Calu3 (cell line): ENCODE data around the gene HECW1. TPM values are rescaled to one million over a fixed set of nuclear protein-coding genes. Genes with fewer than 3 reads are reported as not detected.

ENCODE experiments used
- BruUV-seq: library from RNA; stranded (reverse); fragments of 400-500 nt; replicated peaks from 2 replicates; lab custom pipeline; 2021; lab: Mats Ljungman, UMichigan
- CTCF ChIA-PET: fragments of 300-600 bp; sonication (Branson Sonifier 250); formaldehyde crosslinking; loops from one replicate; lab custom pipeline; 2022; ENCODE audit warnings: antibody characterized with exemption; lab: Charles Lee
- DNase-seq: peaks from one replicate; pipeline ENCODE4 v3.0.0; 2022
- H3K27ac Mint-ChIP-seq: one replicate; pipeline ENCODE4 v1.8.0; 2022; ENCODE audit warnings: mixed read lengths; ENCODE audit not compliant: unreplicated experiment
- H3K27me3 Mint-ChIP-seq: one replicate; pipeline ENCODE4 v1.8.0; 2022; ENCODE audit warnings: mixed read lengths; ENCODE audit not compliant: unreplicated experiment
- H3K36me3 Mint-ChIP-seq: one replicate; pipeline ENCODE4 v1.8.0; 2022; ENCODE audit warnings: mild to moderate bottlenecking, moderate library complexity, mixed read lengths; ENCODE audit not compliant: insufficient read depth, unreplicated experiment
- H3K4me1 Mint-ChIP-seq: one replicate; pipeline ENCODE4 v1.8.0; 2022; ENCODE audit warnings: mild to moderate bottlenecking, low read depth, mixed read lengths; ENCODE audit not compliant: unreplicated experiment
- H3K4me3 Mint-ChIP-seq: one replicate; pipeline ENCODE4 v1.8.0; 2022; ENCODE audit warnings: mild to moderate bottlenecking, low read depth, moderate library complexity, mixed read lengths; ENCODE audit not compliant: unreplicated experiment
- H3K9me3 Mint-ChIP-seq: one replicate; pipeline ENCODE4 v1.8.0; 2022; ENCODE audit warnings: low read depth, mixed read lengths; ENCODE audit not compliant: unreplicated experiment
- intact Hi-C: fragments of 100-400 bp; cut with micrococcal nuclease; formaldehyde crosslinking; loops from one replicate; pipeline ENCODE4 v1.10.0; 2022; ENCODE audit not compliant: unreplicated experiment
- total RNA-seq: library from RNA; stranded (reverse); gene quantifications from 2 replicates; pipeline ENCODE4 v1.2.3, GENCODE V29; 2022
- TF ChIP-seq, protein P1 (sequence below): fragments of 200-600 bp; IDR thresholded peaks from one replicate; pipeline ENCODE4 v1.8.0; 2022; ENCODE audit warnings: antibody characterized with exemption; ENCODE audit not compliant: unreplicated experiment

The HECW1 gene
- total RNA-seq, 1 experiment from 2014 or later, result 0.33 TPM

DNA sequence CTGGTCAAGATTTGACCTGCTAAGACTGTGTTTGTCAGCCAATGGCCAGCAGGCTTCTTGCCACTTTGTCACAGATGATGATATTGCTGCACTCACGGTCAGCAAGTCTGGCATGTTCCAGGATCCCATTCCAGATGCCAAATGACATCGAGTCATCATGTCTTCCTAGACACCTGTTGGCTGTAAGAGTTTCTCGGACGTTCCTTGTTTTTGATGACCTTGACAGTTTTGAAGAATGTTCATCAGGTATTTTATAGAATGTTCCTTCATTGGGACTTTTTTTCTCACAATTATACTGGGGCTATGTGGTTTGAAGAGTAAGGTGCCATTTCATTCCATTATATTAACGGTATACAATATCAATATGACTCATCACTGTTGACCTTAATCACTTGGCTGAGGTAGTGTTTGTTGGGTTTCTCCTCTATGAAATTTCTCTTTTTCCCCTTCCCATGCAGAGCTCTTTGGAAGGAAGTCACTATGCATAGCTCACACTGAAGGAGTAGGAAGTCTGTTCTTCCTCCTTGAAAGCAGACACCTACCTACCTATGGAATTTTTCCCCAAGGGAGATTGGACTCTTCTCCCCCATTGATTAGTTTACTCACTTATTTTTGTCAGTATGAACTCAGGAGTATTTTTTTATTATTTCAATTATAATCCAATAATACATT lies 31.6 kb downstream of the HECW1 start:
- no peaks in the 10 kb centered on the region for H3K4me1 Mint-ChIP-seq
- intact Hi-C loops, result no loop called here
- CTCF ChIA-PET, result no interaction called here
- no peak overlapping the region for H3K27ac Mint-ChIP-seq
- peaks cover 17% of the 10 kb centered on the region for H3K27me3 Mint-ChIP-seq
- no TSS peak for BruUV-seq
- no peak for DNase-seq
- H3K36me3 Mint-ChIP-seq, result no peaks in the 10 kb centered on the region
- TF ChIP-seq, protein P1, sequence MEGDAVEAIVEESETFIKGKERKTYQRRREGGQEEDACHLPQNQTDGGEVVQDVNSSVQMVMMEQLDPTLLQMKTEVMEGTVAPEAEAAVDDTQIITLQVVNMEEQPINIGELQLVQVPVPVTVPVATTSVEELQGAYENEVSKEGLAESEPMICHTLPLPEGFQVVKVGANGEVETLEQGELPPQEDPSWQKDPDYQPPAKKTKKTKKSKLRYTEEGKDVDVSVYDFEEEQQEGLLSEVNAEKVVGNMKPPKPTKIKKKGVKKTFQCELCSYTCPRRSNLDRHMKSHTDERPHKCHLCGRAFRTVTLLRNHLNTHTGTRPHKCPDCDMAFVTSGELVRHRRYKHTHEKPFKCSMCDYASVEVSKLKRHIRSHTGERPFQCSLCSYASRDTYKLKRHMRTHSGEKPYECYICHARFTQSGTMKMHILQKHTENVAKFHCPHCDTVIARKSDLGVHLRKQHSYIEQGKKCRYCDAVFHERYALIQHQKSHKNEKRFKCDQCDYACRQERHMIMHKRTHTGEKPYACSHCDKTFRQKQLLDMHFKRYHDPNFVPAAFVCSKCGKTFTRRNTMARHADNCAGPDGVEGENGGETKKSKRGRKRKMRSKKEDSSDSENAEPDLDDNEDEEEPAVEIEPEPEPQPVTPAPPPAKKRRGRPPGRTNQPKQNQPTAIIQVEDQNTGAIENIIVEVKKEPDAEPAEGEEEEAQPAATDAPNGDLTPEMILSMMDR, result no peak
- no peaks in the 10 kb centered on the region for H3K9me3 Mint-ChIP-seq
- H3K4me3 Mint-ChIP-seq, result no peak overlapping the region

DNA sequence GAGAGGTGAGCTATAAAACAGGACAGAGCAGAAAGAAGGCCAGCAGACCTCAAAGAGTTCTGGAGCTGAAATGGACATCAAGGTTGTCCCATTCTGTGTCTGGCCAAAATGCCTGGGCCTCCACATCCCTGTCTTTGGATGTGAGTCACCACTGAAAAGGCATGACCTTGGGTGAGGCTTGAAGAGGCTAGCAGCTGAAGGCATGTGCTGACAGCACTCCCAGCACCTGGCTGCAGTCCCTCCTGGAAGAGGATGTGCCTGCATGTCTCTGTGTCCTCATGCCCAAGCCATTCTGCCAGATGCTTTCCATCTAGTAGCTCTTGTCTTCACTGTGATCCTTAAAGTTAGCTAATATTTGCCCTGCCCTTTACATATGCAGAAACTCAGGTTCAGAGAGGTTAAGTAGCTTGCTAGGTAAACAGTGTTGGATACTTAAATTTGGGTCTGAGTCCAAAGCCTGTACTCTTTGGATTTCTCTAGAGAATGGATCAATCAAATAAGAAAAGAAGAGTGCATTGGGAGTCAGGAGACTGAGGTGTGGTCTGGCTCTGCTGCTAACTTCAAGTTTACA lies 35.8 kb downstream of the HECW1 start:
- no TSS peak for BruUV-seq
- Mint-ChIP-seq H3K9me3 (no peaks in the 10 kb centered on the region), H3K4me1 (no peaks in the 10 kb centered on the region), H3K36me3 (no peaks in the 10 kb centered on the region), H3K27me3 (peaks cover 5% of the 10 kb centered on the region), H3K27ac (no peak overlapping the region), H3K4me3 (no peak overlapping the region)
- DNase-seq, result no peak
- TF ChIP-seq, protein P1, result no peak
- intact Hi-C loops, result no loop called here
- CTCF ChIA-PET, result no interaction called here

GRCh38 chr7:43151076-43151475 lies 38.6 kb downstream of the HECW1 start:
- BruUV-seq, result no TSS peak
- no peak overlapping the region for H3K4me3 Mint-ChIP-seq
- no peak for DNase-seq
- CTCF ChIA-PET, result no interaction called here
- no peaks in the 10 kb centered on the region for H3K4me1 Mint-ChIP-seq
- H3K36me3 Mint-ChIP-seq, result no peaks in the 10 kb centered on the region
- TF ChIP-seq, protein P1, result no peak
- H3K27me3 Mint-ChIP-seq, result peaks cover 7% of the 10 kb centered on the region
- H3K27ac Mint-ChIP-seq, result no peak overlapping the region
- H3K9me3 Mint-ChIP-seq, result no peaks in the 10 kb centered on the region
- intact Hi-C loops, result loop anchor here (5.0 kb wide), 1 partner anchor 41 kb away; no protein-coding TSS in a partner anchor

GRCh38 chr7:43152696-43153095 lies 40.2 kb downstream of the HECW1 start:
- no peak overlapping the region for H3K27ac Mint-ChIP-seq
- no peaks in the 10 kb centered on the region for H3K9me3 Mint-ChIP-seq
- DNase-seq, result no peak
- H3K36me3 Mint-ChIP-seq, result no peaks in the 10 kb centered on the region
- CTCF ChIA-PET, result interaction anchor here (0.6 to 0.8 kb wide), 2 partner anchors 45 to 232 kb away, joined by 4 read pairs; no protein-coding TSS in a partner anchor
- H3K4me3 Mint-ChIP-seq, result no peak overlapping the region
- TF ChIP-seq, protein P1, result no peak
- BruUV-seq, result no TSS peak
- no peaks in the 10 kb centered on the region for H3K4me1 Mint-ChIP-seq
- H3K27me3 Mint-ChIP-seq, result peaks cover 7% of the 10 kb centered on the region
- intact Hi-C loops, result loop anchor here (5.0 kb wide), 1 partner anchor 40 kb away; no protein-coding TSS in a partner anchor
